T-cell (primary cell): Measurements from ENCODE around the gene MN1. TPM values are rescaled to one million over a fixed set of nuclear protein-coding genes. Genes with fewer than 3 reads are reported as not detected.
A peak's percentile ranks its signal among the peaks of the same experiment; 100 is the strongest.

Source experiments
- ATAC-seq, 4 experiments: fragments of 200-7000 bp in 3 of 4; fragments of 150-1000 bp in 1 of 4; cut with Tn5 transposase; replicated peaks in 1 of 4; 1 replicate in 3 of 4; 2 replicates in 1 of 4; pipeline ENCODE4 v1.10.0; 2021; ENCODE audit warnings: moderate library complexity in 3 of 4, mild to moderate bottlenecking in 2 of 4, moderate number of reproducible peaks in 1 of 4
- CTCF ChIA-PET, 2 donors: fragments of 300-600 bp; sonication (Branson Sonifier 250); formaldehyde crosslinking; loops; one replicate each; lab custom pipeline; 2022; ENCODE audit warnings: antibody characterized with exemption in 2 of 2; lab: Charles Lee
- POLR2A ChIA-PET, 2 donors: fragments of 300-600 bp; sonication (Branson Sonifier 250); formaldehyde crosslinking; loops; one replicate each; lab custom pipeline; 2022; ENCODE audit warnings: antibody characterized with exemption in 2 of 2; lab: Charles Lee
- DNase-seq, 35 experiments: peaks; one replicate each; pipeline versions ENCODE4 v3.0.0 to v3.0.0-alpha.2; 2013 to 2023
- H3K27ac ChIP-seq: one replicate; pipeline ENCODE4 v1.5.1; 2013; ENCODE audit warnings: low read length
- H3K27me3 ChIP-seq, 2 experiments: replicated peaks in 1 of 2; 1 replicate in 1 of 2; 2 replicates in 1 of 2; pipeline versions ENCODE4 v1.6.1 to v1.7.0; 2013; ENCODE audit warnings: low read length in 1 of 2, mixed read lengths in 1 of 2; ENCODE audit not compliant: control insufficient read depth in 2 of 2, insufficient read depth in 2 of 2; ENCODE audit errors: extremely low read depth in 1 of 2
- H3K36me3 ChIP-seq, 2 donors: 1 replicate in 1 of 2; 2 replicates in 1 of 2; pipeline versions ENCODE4 v1.6.1 to v1.7.0; 2013; ENCODE audit warnings: low read length in 1 of 2; ENCODE audit not compliant: control insufficient read depth in 2 of 2, insufficient read depth in 1 of 2; ENCODE audit errors: extremely low read depth in 1 of 2
- H3K4me1 ChIP-seq, 2 experiments: 1 replicate in 1 of 2; 2 replicates in 1 of 2; pipeline versions ENCODE4 v1.6.1 to v1.7.0; 2013; ENCODE audit warnings: low read length in 2 of 2, mixed read lengths in 1 of 2; ENCODE audit not compliant: insufficient read depth in 2 of 2, control insufficient read depth in 1 of 2; ENCODE audit errors: extremely low read depth in 1 of 2
- H3K4me3 ChIP-seq, 2 donors: 1 replicate in 1 of 2; 2 replicates in 1 of 2; pipeline versions ENCODE4 v1.5.1 to v1.7.0; 2013; ENCODE audit warnings: mild to moderate bottlenecking in 2 of 2, low read length in 1 of 2, moderate library complexity in 1 of 2; ENCODE audit not compliant: control insufficient read depth in 1 of 2; ENCODE audit errors: extremely low read depth in 1 of 2
- H3K9me3 ChIP-seq: 2 replicates; pipeline ENCODE4 v1.7.0; 2013
- H3K27ac Mint-ChIP-seq, 2 donors: one replicate each; pipeline ENCODE4 v1.8.0; 2020 to 2021; ENCODE audit warnings: mild to moderate bottlenecking in 2 of 2, mixed read lengths in 2 of 2
- H3K27me3 Mint-ChIP-seq, 2 donors: one replicate each; pipeline ENCODE4 v1.8.0; 2021 to 2022; ENCODE audit warnings: mixed read lengths in 2 of 2
- H3K36me3 Mint-ChIP-seq: one replicate; pipeline ENCODE4 v1.8.0; 2021; ENCODE audit warnings: mixed read lengths
- H3K4me1 Mint-ChIP-seq, 3 donors: one replicate each; pipeline ENCODE4 v1.8.0; 2020 to 2022; ENCODE audit warnings: mixed read lengths in 3 of 3, mild to moderate bottlenecking in 1 of 3
- H3K4me3 Mint-ChIP-seq, 3 donors: one replicate each; pipeline ENCODE4 v1.8.0; 2020 to 2022; ENCODE audit warnings: mild to moderate bottlenecking in 3 of 3, mixed read lengths in 3 of 3, moderate library complexity in 3 of 3
- H3K9me3 Mint-ChIP-seq, 3 donors: one replicate each; pipeline ENCODE4 v1.8.0; 2020 to 2022; ENCODE audit warnings: mixed read lengths in 3 of 3
- WGBS: methylation state at CpG from one replicate; pipeline ENCODE4 v1.1.5; 2013; ENCODE audit warnings: missing lambda C conversion rate; ENCODE audit not compliant: insufficient coverage; 5-methylcytosine and 5-hydroxymethylcytosine counted together
- total RNA-seq, 35 experiments: library from RNA in 6 of 35; stranded (reverse) in 6 of 35; fragments of 120-200 nt in 1 of 35; gene quantifications; one replicate each; pipeline versions ENCODE4 v1.2.1 to v1.2.4 and lab custom pipeline; 2013 to 2026

MN1 gene
- total RNA-seq, 5 donors from 2014 or later (not counting 1 experiment from before 2014, with no cell fraction given) = 0.22 to 0.43 (median 0.32) TPM

DNA sequence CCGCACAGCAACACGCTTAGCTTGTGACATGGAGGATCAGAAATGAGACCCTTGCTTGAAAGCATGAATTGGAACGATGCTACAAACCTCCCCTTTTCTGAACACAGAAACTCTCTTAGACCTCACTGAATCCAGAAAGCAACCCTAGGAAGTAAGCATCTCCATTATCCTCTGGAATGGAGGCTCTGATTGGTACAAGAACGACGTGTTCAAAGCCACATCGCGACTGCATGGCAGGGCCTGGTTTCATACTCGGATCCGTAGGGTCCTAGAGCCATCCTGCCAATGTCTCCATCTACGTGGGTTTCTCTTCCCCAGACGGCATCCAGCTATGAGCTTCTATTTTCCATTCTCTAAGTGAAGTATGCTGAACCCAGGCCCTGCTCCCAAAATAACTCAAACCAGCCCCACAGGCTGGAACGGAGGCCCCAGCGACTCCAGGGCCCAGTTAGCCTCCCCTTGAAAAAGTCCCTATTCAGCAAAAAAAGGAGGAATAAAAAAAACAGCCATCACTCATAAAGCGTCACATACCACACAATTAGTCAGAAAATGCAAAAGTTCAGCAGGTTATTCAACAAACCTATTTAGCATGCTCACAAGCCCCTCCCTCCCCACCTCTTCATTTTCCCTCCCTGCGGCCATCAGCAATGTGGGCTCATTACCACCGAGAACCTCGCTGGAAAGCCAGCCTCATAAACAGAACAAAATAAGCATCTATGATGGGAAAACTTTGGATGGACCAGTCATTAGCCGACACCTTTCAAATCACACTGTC, 7.1 kb upstream of the MN1 start:
- 83% methylated on average over 15 of the region's 18 CpGs for WGBS

DNA sequence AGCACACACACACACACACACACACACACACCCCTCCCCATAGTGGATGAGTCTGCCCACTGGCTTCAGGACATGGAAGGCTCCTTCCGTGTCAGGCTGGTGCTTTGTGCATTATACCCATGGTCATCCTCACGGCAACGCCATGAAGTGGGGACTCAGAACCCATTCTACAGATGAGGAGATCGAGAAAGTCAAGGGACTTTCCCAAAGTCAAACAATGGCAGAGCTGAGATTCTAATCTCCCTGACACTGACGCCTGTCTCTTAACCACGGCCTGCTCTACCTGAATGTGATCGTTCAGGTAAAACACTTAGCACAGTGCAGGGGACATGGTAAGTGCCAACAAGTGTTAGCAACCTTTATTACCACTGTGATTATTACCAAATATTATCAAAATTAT, 4.3 kb upstream of the MN1 start:
- Mint-ChIP-seq H3K36me3 (no peaks in the 10 kb centered on the region), H3K27me3 (peaks cover 20 to 40% of the 10 kb centered on the region in 2 donors), H3K27ac (no peak overlapping the region), H3K4me3 (no peak overlapping the region), H3K9me3 (no peaks in the 10 kb centered on the region), H3K4me1 (peaks cover 11 to 22% (median 18%) of the 10 kb centered on the region in 3 donors)
- Histone ChIP-seq H3K4me1 (peaks cover 2 to 16% of the 10 kb centered on the region in 2 experiments), H3K27me3 (peaks cover 0 to 57% of the 10 kb centered on the region in 2 experiments), H3K9me3 (no peaks in the 10 kb centered on the region), H3K4me3 (no peak overlapping the region), H3K36me3 (no peaks in the 10 kb centered on the region), H3K27ac (no peak overlapping the region)
- POLR2A ChIA-PET = no interaction called here
- no peak for DNase-seq
- WGBS = 50% methylated on average over 5 of the region's 7 CpGs
- CTCF ChIA-PET = interaction anchor here in 1 of 2 donors (0.7 kb wide), 1 partner anchor 64 kb away, joined by 3 read pairs; no protein-coding TSS in a partner anchor
- no peak for ATAC-seq

More for the DNA sequence above, 7.1 kb upstream of the MN1 start:
- Mint-ChIP-seq H3K9me3 (no peaks in the 10 kb centered on the region), H3K4me1 (peaks cover 7 to 13% (median 8%) of the 10 kb centered on the region in 3 donors), H3K4me3 (no peak overlapping the region), H3K27ac (no peak overlapping the region), H3K27me3 (peaks cover 25 to 38% of the 10 kb centered on the region in 2 donors), H3K36me3 (no peaks in the 10 kb centered on the region)
- Histone ChIP-seq H3K4me1 (peaks cover 0 to 7% of the 10 kb centered on the region in 2 experiments), H3K36me3 (no peaks in the 10 kb centered on the region), H3K27me3 (peaks cover 0 to 52% of the 10 kb centered on the region in 2 experiments), H3K27ac (no peak overlapping the region), H3K9me3 (no peaks in the 10 kb centered on the region), H3K4me3 (no peak overlapping the region)
- ChIA-PET CTCF (no interaction called here), POLR2A (no interaction called here)
- ATAC-seq (no peak), DNase-seq (no peak)

DNA sequence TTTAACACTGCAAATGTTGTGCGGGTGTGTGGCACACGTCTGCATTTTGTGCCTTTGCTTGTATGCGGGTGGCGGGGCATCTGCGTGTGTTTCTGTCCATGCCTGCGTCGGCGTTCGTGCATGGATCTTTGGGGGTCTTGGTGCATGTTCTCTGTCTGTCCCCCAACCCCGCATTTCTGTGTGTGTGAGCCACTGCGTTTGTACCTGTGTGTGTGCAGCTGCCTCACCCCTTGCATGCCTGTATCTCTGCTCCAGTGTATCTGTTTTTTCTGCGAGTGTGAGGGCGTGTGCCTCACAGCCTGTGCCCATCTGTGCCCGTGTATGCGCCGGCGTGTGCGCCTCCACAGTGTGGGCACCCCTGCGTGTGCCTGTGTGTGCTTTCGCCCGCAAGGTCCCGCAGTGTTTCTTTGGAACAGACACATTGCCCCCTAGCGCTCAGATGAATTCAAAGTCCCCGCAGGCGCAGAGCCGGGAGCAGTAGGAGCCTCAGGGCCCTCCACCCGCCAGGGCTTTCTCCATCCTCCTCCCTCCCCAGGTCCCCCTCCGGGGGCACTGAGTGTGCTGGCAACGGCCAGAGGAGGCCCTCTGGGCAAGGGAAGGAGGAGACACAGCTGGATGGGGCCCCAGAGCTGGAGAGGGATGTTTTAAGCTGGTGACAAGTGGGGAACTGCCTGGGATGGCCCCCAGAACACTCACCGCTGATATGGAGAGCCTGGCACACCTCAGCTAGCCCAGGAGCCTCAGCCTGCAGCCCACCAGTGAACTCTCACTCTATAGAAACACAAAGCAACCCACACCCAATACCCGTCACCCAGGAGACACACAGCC, 3.1 kb upstream of the MN1 start:
- CTCF ChIA-PET = interaction anchor here in 1 of 2 donors (0.6 kb wide), 2 partner anchors 89 to 1900 kb away, joined by 3 to 4 read pairs; no protein-coding TSS in a partner anchor
- ATAC-seq = peak; percentile 30 to 44 (median 35)

DNA sequence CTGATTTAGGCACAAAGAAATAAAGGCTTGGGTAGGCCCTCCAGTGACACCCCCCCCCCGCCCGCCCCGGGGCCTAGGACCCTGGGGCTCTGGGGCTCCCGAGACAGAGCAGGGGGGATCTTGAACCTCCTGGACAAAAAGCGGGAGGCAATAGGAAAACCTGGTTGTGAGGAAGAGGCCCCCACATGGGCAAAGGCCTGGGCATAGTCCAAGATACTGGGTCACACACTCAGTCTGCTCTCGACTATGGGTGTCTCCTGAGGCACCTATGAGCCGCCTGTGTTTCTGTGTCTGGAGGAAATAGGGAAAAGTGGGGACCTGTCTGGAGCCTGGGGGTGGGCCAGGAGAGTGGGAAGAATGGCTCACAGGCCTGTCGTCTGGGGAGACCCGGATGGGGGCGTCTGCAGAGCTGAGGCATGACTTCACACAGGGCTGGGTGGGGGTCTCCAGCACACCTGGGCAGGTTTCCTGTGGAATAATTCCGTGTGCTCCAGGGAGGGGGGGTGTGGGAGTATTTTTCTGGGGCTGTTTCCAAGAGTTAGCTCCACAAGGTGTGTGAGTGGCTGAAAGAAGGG, 2.4 kb upstream of the MN1 start:
- peaks cover 2 to 25% of the 10 kb centered on the region in 2 experiments for H3K4me1 ChIP-seq
- peaks cover 0 to 61% of the 10 kb centered on the region in 2 experiments for H3K27me3 ChIP-seq
- H3K9me3 ChIP-seq = no peaks in the 10 kb centered on the region
- ATAC-seq = no peak
- Mint-ChIP-seq H3K27me3 (peaks cover 20 to 31% of the 10 kb centered on the region in 2 donors), H3K9me3 (no peaks in the 10 kb centered on the region), H3K27ac (no peak overlapping the region), H3K4me3 (no peak overlapping the region), H3K36me3 (no peaks in the 10 kb centered on the region), H3K4me1 (peaks cover 11 to 22% (median 20%) of the 10 kb centered on the region in 3 donors)
- DNase-seq = no peak
- ChIA-PET CTCF (interaction anchor here in 1 of 2 donors (0.6 kb wide), 1 partner anchor 1900 kb away, joined by 3 read pairs; no protein-coding TSS in a partner anchor), POLR2A (no interaction called here)
- 79% methylated on average over 9 of the region's 11 CpGs for WGBS
- no peak overlapping the region for H3K4me3 ChIP-seq
- H3K27ac ChIP-seq = no peak overlapping the region
- no peaks in the 10 kb centered on the region for H3K36me3 ChIP-seq

More for the DNA sequence above, 3.1 kb upstream of the MN1 start:
- POLR2A ChIA-PET = no interaction called here
- H3K27ac ChIP-seq = no peak overlapping the region
- no peaks in the 10 kb centered on the region for H3K9me3 Mint-ChIP-seq
- DNase-seq = peak in 28 of 35 experiments; percentile 16 to 64 (median 34)
- H3K4me3 ChIP-seq = no peak overlapping the region
- H3K27me3 ChIP-seq = peaks cover 0 to 61% of the 10 kb centered on the region in 2 experiments
- no peaks in the 10 kb centered on the region for H3K36me3 Mint-ChIP-seq
- H3K4me3 Mint-ChIP-seq = peak overlapping the region; percentile 37 to 57 (median 53)
- 45% methylated on average over 24 of the region's 31 CpGs for WGBS
- H3K36me3 ChIP-seq = no peaks in the 10 kb centered on the region
- peaks cover 11 to 22% (median 20%) of the 10 kb centered on the region in 3 donors for H3K4me1 Mint-ChIP-seq
- H3K27ac Mint-ChIP-seq = no peak overlapping the region
- H3K9me3 ChIP-seq = no peaks in the 10 kb centered on the region
- H3K4me1 ChIP-seq = peaks cover 2 to 25% of the 10 kb centered on the region in 2 experiments
- peaks cover 20 to 38% of the 10 kb centered on the region in 2 donors for H3K27me3 Mint-ChIP-seq

DNA sequence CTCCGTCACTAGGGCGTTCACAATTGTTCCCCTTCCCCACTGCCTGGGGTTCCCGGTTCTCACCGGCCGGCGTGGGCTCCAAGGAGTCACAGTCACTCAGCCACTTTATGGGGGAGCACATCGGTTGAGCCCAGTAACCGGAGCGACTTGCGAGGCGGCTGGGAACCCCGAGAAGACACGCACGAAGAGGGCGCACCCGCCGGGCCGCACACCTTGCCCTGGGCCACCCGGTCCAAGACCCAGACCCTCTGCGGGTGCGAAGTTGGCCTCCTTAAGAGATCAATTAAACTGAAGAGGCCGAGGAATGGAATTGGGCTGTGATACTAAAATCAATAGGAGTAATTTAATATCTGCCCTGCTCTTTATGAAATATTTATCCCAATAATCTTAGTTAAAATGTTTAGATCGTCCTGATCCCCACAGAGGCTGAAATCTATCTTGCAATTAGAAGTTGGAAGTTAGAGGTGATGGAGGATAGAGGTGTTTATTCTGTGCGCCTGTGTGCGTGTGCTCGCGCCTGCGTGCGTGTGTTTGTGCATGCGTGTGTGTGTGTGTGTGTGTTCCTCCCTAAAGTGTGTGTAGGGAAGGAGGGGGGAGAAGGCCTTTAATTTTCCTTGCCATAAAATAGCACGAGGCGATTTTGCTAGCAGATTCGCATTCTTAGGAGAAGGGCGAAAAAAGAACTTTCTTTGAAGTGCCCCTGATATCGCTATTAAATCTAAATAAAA, 954 bp upstream of the MN1 start:
- Mint-ChIP-seq H3K9me3 (no peaks in the 10 kb centered on the region), H3K27me3 (peaks cover 20 to 24% of the 10 kb centered on the region in 2 donors), H3K27ac (no peak overlapping the region), H3K36me3 (no peaks in the 10 kb centered on the region), H3K4me3 (peak overlapping the region; percentile 84 to 87 (median 85)), H3K4me1 (peaks cover 11 to 22% (median 21%) of the 10 kb centered on the region in 3 donors)
- peak; percentile 10 to 23 (median 12) for ATAC-seq
- ChIA-PET CTCF (no interaction called here), POLR2A (no interaction called here)
- WGBS = 16% methylated on average over 27 of the region's 35 CpGs
- Histone ChIP-seq H3K4me3 (peak overlapping the region; percentile 59 to 70), H3K27ac (no peak overlapping the region), H3K27me3 (peaks cover 0 to 53% of the 10 kb centered on the region in 2 experiments), H3K4me1 (peaks cover 2 to 25% of the 10 kb centered on the region in 2 experiments), H3K36me3 (no peaks in the 10 kb centered on the region), H3K9me3 (no peaks in the 10 kb centered on the region)
- DNase-seq = peak in 3 of 35 experiments; percentile 9 to 26 (median 10)
